Anterior cingulate cortex (tissue), 58 donors: ENCODE results near the gene MAPK8IP3.
A peak's percentile ranks its signal among the peaks of the same experiment; 100 is the strongest.

Experiments used
- DNase-seq, 58 donors: peaks; one replicate each; lab custom pipeline; 2025; lab: John Stamatoyannopoulos, UW

The MAPK8IP3 gene

GRCh38 chr16:1705688-1706385, at the start of gene MAPK8IP3:
Gene MAPK8IP3, plus strand, starts transcription at chr16:1706195. Its CDS starts 145 bp downstream, at chr16:1706340.
- DNase-seq = peak in 57 of 58 donors; percentile 67 to 95 (median 88)

- DNase-seq = no peak
Observed at GRCh38 chr16:1656808-1657617, 49.0 kb upstream of the MAPK8IP3 start.

GRCh38 chr16:1657841-1658240, 48.2 kb upstream of the MAPK8IP3 start:
- DNase-seq = no peak

- peak in 1 of 58 donors; percentile 15 for DNase-seq
Observed at GRCh38 chr16:1659031-1659430, 47.0 kb upstream of the MAPK8IP3 start.

- no peak for DNase-seq
Observed at GRCh38 chr16:1661826-1662225, 44.2 kb upstream of the MAPK8IP3 start.

- no peak for DNase-seq
Observed at GRCh38 chr16:1662543-1662942, 43.5 kb upstream of the MAPK8IP3 start.

GRCh38 chr16:1665829-1666228, 40.2 kb upstream of the MAPK8IP3 start:
- DNase-seq = no peak

GRCh38 chr16:1666316-1666715, 39.7 kb upstream of the MAPK8IP3 start:
- DNase-seq = no peak

- no peak for DNase-seq
Observed at GRCh38 chr16:1667271-1667670, 38.7 kb upstream of the MAPK8IP3 start.

GRCh38 chr16:1667916-1668315, 38.1 kb upstream of the MAPK8IP3 start:
- no peak for DNase-seq

GRCh38 chr16:1668612-1669319, 37.2 kb upstream of the MAPK8IP3 start:
- DNase-seq = no peak

GRCh38 chr16:1669698-1670097, 36.3 kb upstream of the MAPK8IP3 start:
- no peak for DNase-seq

- DNase-seq = no peak
Observed at GRCh38 chr16:1670371-1670770, 35.6 kb upstream of the MAPK8IP3 start.

GRCh38 chr16:1670866-1671265, 35.1 kb upstream of the MAPK8IP3 start:
- no peak for DNase-seq

GRCh38 chr16:1673424-1674151, 32.4 kb upstream of the MAPK8IP3 start:
- no peak for DNase-seq

GRCh38 chr16:1674306-1674705, 31.7 kb upstream of the MAPK8IP3 start:
- DNase-seq = no peak

- DNase-seq = no peak
Observed at GRCh38 chr16:1674751-1675664, 31.0 kb upstream of the MAPK8IP3 start.

- DNase-seq = no peak
Observed at GRCh38 chr16:1676661-1677060, 29.3 kb upstream of the MAPK8IP3 start.

GRCh38 chr16:1677339-1677738, 28.7 kb upstream of the MAPK8IP3 start:
- no peak for DNase-seq
